ENCODE data around the gene ALDH5A1. TPM values are rescaled to one million over a fixed set of nuclear protein-coding genes. Genes with fewer than 3 reads are reported as not detected.

The ALDH5A1 gene
- total and polyA plus RNA-seq, 8 donors = 2.1 to 9.2 (median 5.9) TPM

DNA sequence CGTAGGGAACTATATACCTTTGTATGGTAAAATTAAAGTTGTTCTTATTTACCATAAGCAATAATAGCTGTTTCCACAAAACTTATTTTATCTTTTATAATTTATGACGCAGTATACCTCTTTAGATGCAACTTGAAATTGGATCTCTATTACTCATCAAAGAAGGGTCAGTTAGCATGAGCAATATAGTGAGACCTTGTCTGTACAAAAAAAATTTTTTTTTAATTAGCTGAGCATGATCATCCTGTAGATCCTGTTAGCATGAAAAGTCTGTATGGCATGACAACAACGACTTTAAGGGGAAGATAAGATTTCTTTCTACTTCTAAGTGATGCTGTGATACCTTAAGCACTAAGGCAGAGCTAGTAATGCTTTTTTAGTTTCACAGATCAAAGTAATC lies 5.9 kb downstream of the ALDH5A1 start:
- DNase-seq (no peak), ATAC-seq (no peak), FAIRE-seq (no peak)
- Histone ChIP-seq H3K27me3 (no peaks in the 10 kb centered on the region), H3K4me3 (no peak overlapping the region), H3K27ac (no peak overlapping the region), H3K36me3 (no peaks in the 10 kb centered on the region), H3K9me3 (no peaks in the 10 kb centered on the region), H3K4me1 (peaks cover 0 to 4% (median 0%) of the 10 kb centered on the region in 3 donors)
- WGBS, 2 donors = 74 to 82% methylated on average over 3 of the region's 3 CpGs
- intact Hi-C loops (cut with DNase I) = no loop called here
- TF ChIP-seq, protein P1, sequence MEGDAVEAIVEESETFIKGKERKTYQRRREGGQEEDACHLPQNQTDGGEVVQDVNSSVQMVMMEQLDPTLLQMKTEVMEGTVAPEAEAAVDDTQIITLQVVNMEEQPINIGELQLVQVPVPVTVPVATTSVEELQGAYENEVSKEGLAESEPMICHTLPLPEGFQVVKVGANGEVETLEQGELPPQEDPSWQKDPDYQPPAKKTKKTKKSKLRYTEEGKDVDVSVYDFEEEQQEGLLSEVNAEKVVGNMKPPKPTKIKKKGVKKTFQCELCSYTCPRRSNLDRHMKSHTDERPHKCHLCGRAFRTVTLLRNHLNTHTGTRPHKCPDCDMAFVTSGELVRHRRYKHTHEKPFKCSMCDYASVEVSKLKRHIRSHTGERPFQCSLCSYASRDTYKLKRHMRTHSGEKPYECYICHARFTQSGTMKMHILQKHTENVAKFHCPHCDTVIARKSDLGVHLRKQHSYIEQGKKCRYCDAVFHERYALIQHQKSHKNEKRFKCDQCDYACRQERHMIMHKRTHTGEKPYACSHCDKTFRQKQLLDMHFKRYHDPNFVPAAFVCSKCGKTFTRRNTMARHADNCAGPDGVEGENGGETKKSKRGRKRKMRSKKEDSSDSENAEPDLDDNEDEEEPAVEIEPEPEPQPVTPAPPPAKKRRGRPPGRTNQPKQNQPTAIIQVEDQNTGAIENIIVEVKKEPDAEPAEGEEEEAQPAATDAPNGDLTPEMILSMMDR (IDR thresholded peaks at IDR 0.05) = no peak

DNA sequence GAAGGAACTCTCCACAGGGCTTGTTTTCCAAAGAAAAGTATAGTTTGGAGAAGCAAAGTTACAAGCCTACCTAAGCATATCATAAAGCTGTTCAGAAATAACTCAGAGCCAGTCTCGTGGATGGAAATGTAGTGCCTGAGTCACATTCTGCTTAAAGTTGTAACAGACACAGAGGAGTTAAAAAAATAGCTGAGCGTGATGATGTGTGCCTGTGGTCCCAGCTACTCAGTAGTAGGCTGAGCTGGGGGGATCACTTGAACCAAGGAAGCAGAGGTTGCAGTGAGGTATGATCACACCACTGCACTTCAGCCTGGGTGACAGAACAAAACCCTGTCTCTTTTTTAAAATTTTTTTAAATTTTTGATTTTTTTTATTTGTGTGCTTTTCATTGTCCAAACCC lies 6.6 kb downstream of the ALDH5A1 start:
- Histone ChIP-seq H3K36me3 (no peaks in the 10 kb centered on the region), H3K4me1 (no peaks in the 10 kb centered on the region), H3K27ac (no peak overlapping the region), H3K27me3 (no peaks in the 10 kb centered on the region), H3K9me3 (no peaks in the 10 kb centered on the region), H3K4me3 (no peak overlapping the region)
- TF ChIP-seq, protein P1 (IDR thresholded peaks at IDR 0.05) = no peak
- DNase-seq (no peak), ATAC-seq (no peak), FAIRE-seq (no peak)
- WGBS, 2 donors = 80 to 86% methylated on average over 2 of the region's 2 CpGs
- intact Hi-C loops (cut with DNase I) = no loop called here

DNA sequence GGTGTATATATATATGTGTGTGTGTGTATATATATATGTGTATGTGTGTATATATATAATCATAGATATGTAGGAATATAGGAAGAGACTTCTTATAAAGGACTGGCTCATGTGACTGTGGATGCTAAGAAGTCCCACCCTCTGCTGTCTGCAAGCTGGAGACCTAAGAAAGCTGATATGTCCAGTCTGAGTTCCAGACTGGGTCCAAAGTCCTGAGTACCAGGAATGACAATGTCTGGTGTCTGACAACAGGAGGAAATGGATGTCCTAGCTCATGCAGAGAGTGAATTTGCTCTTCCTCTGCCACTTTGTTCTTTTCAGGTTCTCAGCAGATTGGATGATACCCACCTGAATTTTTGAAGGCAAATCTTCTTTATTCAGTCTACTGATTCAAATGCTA lies 7.1 kb downstream of the ALDH5A1 start:
- H3K27ac ChIP-seq = no peak overlapping the region
- no peaks in the 10 kb centered on the region for H3K27me3 ChIP-seq
- intact Hi-C loops (cut with DNase I) = no loop called here
- no peaks in the 10 kb centered on the region for H3K4me1 ChIP-seq
- ATAC-seq = no peak
- TF ChIP-seq, protein P1 (IDR thresholded peaks at IDR 0.05) = no peak
- no peaks in the 10 kb centered on the region for H3K36me3 ChIP-seq
- H3K9me3 ChIP-seq = no peaks in the 10 kb centered on the region
- no peak for FAIRE-seq
- no peak overlapping the region for H3K4me3 ChIP-seq
- DNase-seq = no peak

DNA sequence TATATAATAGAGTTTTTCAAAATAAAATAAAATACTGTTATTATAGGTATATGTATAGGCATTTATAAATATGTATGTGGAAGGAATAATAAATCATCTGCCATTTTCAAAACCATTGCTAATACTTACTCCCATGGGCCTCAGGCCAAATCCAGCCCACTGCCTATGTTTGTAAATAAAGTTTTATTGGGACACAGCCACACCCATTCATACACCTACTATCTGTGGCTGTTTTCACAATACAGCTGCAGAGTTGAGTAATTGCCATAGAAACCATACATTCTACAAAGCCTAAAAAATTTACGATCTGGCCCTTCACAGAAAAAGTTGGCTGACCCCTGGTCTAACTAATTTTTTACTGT lies 9.5 kb downstream of the ALDH5A1 start:
- DNase-seq = no peak
- H3K36me3 ChIP-seq = no peaks in the 10 kb centered on the region

More for the DNA sequence above, 9.5 kb downstream of the ALDH5A1 start:
- FAIRE-seq (no peak), ATAC-seq (no peak)
- Histone ChIP-seq H3K27me3 (no peaks in the 10 kb centered on the region), H3K9me3 (no peaks in the 10 kb centered on the region), H3K4me1 (no peaks in the 10 kb centered on the region), H3K27ac (no peak overlapping the region), H3K4me3 (no peak overlapping the region)
- TF ChIP-seq, protein P1 (IDR thresholded peaks at IDR 0.05) = no peak
- intact Hi-C loops (cut with DNase I) = no loop called here
- WGBS, 2 donors = 92 to 94% methylated on average over 1 of the region's 1 CpG

Data from pancreas (tissue), 10 donors.